Measurements from ENCODE around the gene USP6NL. TPM values are rescaled to one million over a fixed set of nuclear protein-coding genes. Genes with fewer than 3 reads are reported as not detected.

USP6NL gene
- polyA plus RNA-seq, 2 donors = 26.8 to 28.3 TPM

- Histone ChIP-seq H3K4me3 (ENCODE audit: low read depth in 1 of 2, low read length in 2 of 2) (no peak overlapping the region), H3K4me1 (ENCODE audit: control insufficient read depth in 2 of 2, insufficient read depth in 2 of 2, low read length in 1 of 2) (no peaks in the 10 kb centered on the region), H3K36me3 (ENCODE audit: control insufficient read depth in 2 of 2, insufficient read depth in 2 of 2, low read length in 1 of 2) (peaks cover 0 to 2% of the 10 kb centered on the region in 2 donors), H3K27ac (ENCODE audit: low read depth in 2 of 2, low read length in 1 of 2) (no peak overlapping the region), H3K27me3 (ENCODE audit: control insufficient read depth in 1 of 2, insufficient read depth in 2 of 2, low read length in 2 of 2) (no peaks in the 10 kb centered on the region), H3K9me3 (ENCODE audit: control insufficient read depth in 2 of 2, insufficient read depth in 1 of 2, low read depth in 1 of 2, low read length in 1 of 2) (no peaks in the 10 kb centered on the region)
- 90 to 92% methylated on average over 6 of the region's 6 CpGs for WGBS, 2 donors
These were observed 128.0 kb downstream of the USP6NL start for GRCh38 chr10:11483201-11484148.

- peaks cover 0 to 5% of the 10 kb centered on the region in 2 donors for H3K36me3 ChIP-seq (ENCODE audit: control insufficient read depth in 2 of 2, insufficient read depth in 2 of 2, low read length in 1 of 2)
- H3K4me3 ChIP-seq (ENCODE audit: low read depth in 1 of 2, low read length in 2 of 2) = no peak overlapping the region
- H3K9me3 ChIP-seq (ENCODE audit: control insufficient read depth in 2 of 2, insufficient read depth in 1 of 2, low read depth in 1 of 2, low read length in 1 of 2) = no peaks in the 10 kb centered on the region
- no peaks in the 10 kb centered on the region for H3K4me1 ChIP-seq (ENCODE audit: control insufficient read depth in 2 of 2, insufficient read depth in 2 of 2, low read length in 1 of 2)
- H3K27me3 ChIP-seq (ENCODE audit: control insufficient read depth in 1 of 2, insufficient read depth in 2 of 2, low read length in 2 of 2) = no peaks in the 10 kb centered on the region
- no peak overlapping the region for H3K27ac ChIP-seq (ENCODE audit: low read depth in 2 of 2, low read length in 1 of 2)
These were observed 129.1 kb downstream of the USP6NL start for GRCh38 chr10:11482306-11482705.

GRCh38 chr10:11480687-11481086, 130.8 kb downstream of the USP6NL start:
- WGBS, 2 donors = 93 to 94% methylated on average over 4 of the region's 4 CpGs
- Histone ChIP-seq H3K27me3 (ENCODE audit: control insufficient read depth in 1 of 2, insufficient read depth in 2 of 2, low read length in 2 of 2) (no peaks in the 10 kb centered on the region), H3K4me3 (ENCODE audit: low read depth in 1 of 2, low read length in 2 of 2) (no peak overlapping the region), H3K9me3 (ENCODE audit: control insufficient read depth in 2 of 2, insufficient read depth in 1 of 2, low read depth in 1 of 2, low read length in 1 of 2) (no peaks in the 10 kb centered on the region), H3K36me3 (ENCODE audit: control insufficient read depth in 2 of 2, insufficient read depth in 2 of 2, low read length in 1 of 2) (peaks cover 0 to 9% of the 10 kb centered on the region in 2 donors), H3K27ac (ENCODE audit: low read depth in 2 of 2, low read length in 1 of 2) (no peak overlapping the region), H3K4me1 (ENCODE audit: control insufficient read depth in 2 of 2, insufficient read depth in 2 of 2, low read length in 1 of 2) (no peaks in the 10 kb centered on the region)

GRCh38 chr10:11479300-11479699, 132.2 kb downstream of the USP6NL start:
- Histone ChIP-seq H3K27ac (ENCODE audit: low read depth in 2 of 2, low read length in 1 of 2) (no peak overlapping the region), H3K9me3 (ENCODE audit: control insufficient read depth in 2 of 2, insufficient read depth in 1 of 2, low read depth in 1 of 2, low read length in 1 of 2) (no peaks in the 10 kb centered on the region), H3K36me3 (ENCODE audit: control insufficient read depth in 2 of 2, insufficient read depth in 2 of 2, low read length in 1 of 2) (peaks cover 0 to 9% of the 10 kb centered on the region in 2 donors), H3K27me3 (ENCODE audit: control insufficient read depth in 1 of 2, insufficient read depth in 2 of 2, low read length in 2 of 2) (no peaks in the 10 kb centered on the region), H3K4me3 (ENCODE audit: low read depth in 1 of 2, low read length in 2 of 2) (no peak overlapping the region), H3K4me1 (ENCODE audit: control insufficient read depth in 2 of 2, insufficient read depth in 2 of 2, low read length in 1 of 2) (no peaks in the 10 kb centered on the region)
- 95 to 96% methylated on average over 7 of the region's 7 CpGs for WGBS, 2 donors

- WGBS, 2 donors = 100% methylated on average over 1 of the region's 1 CpG
- no peaks in the 10 kb centered on the region for H3K4me1 ChIP-seq (ENCODE audit: control insufficient read depth in 2 of 2, insufficient read depth in 2 of 2, low read length in 1 of 2)
- H3K4me3 ChIP-seq (ENCODE audit: low read depth in 1 of 2, low read length in 2 of 2) = no peak overlapping the region
- H3K9me3 ChIP-seq (ENCODE audit: control insufficient read depth in 2 of 2, insufficient read depth in 1 of 2, low read depth in 1 of 2, low read length in 1 of 2) = no peaks in the 10 kb centered on the region
- H3K36me3 ChIP-seq (ENCODE audit: control insufficient read depth in 2 of 2, insufficient read depth in 2 of 2, low read length in 1 of 2) = peaks cover 0 to 9% of the 10 kb centered on the region in 2 donors
- H3K27me3 ChIP-seq (ENCODE audit: control insufficient read depth in 1 of 2, insufficient read depth in 2 of 2, low read length in 2 of 2) = no peaks in the 10 kb centered on the region
- H3K27ac ChIP-seq (ENCODE audit: low read depth in 2 of 2, low read length in 1 of 2) = no peak overlapping the region
These were observed 132.6 kb downstream of the USP6NL start for GRCh38 chr10:11478807-11479206.

- 80 to 86% methylated on average over 3 of the region's 3 CpGs for WGBS, 2 donors
- Histone ChIP-seq H3K27me3 (ENCODE audit: control insufficient read depth in 1 of 2, insufficient read depth in 2 of 2, low read length in 2 of 2) (no peaks in the 10 kb centered on the region), H3K4me1 (ENCODE audit: control insufficient read depth in 2 of 2, insufficient read depth in 2 of 2, low read length in 1 of 2) (no peaks in the 10 kb centered on the region), H3K36me3 (ENCODE audit: control insufficient read depth in 2 of 2, insufficient read depth in 2 of 2, low read length in 1 of 2) (peaks cover 0 to 9% of the 10 kb centered on the region in 2 donors), H3K9me3 (ENCODE audit: control insufficient read depth in 2 of 2, insufficient read depth in 1 of 2, low read depth in 1 of 2, low read length in 1 of 2) (no peaks in the 10 kb centered on the region), H3K27ac (ENCODE audit: low read depth in 2 of 2, low read length in 1 of 2) (no peak overlapping the region), H3K4me3 (ENCODE audit: low read depth in 1 of 2, low read length in 2 of 2) (no peak overlapping the region)
These were observed 135.5 kb downstream of the USP6NL start for GRCh38 chr10:11475831-11476434.

GRCh38 chr10:11473128-11473760, 138.2 kb downstream of the USP6NL start:
- no peaks in the 10 kb centered on the region for H3K27me3 ChIP-seq (ENCODE audit: control insufficient read depth in 1 of 2, insufficient read depth in 2 of 2, low read length in 2 of 2)
- no peaks in the 10 kb centered on the region for H3K9me3 ChIP-seq (ENCODE audit: control insufficient read depth in 2 of 2, insufficient read depth in 1 of 2, low read depth in 1 of 2, low read length in 1 of 2)
- no peak overlapping the region for H3K27ac ChIP-seq (ENCODE audit: low read depth in 2 of 2, low read length in 1 of 2)
- H3K4me3 ChIP-seq (ENCODE audit: low read depth in 1 of 2, low read length in 2 of 2) = no peak overlapping the region
- peaks cover 0 to 8% of the 10 kb centered on the region in 2 donors for H3K36me3 ChIP-seq (ENCODE audit: control insufficient read depth in 2 of 2, insufficient read depth in 2 of 2, low read length in 1 of 2)
- peaks cover 0 to 2% of the 10 kb centered on the region in 2 donors for H3K4me1 ChIP-seq (ENCODE audit: control insufficient read depth in 2 of 2, insufficient read depth in 2 of 2, low read length in 1 of 2)
- 67 to 69% methylated on average over 12 of the region's 12 CpGs for WGBS, 2 donors

- Histone ChIP-seq H3K4me3 (ENCODE audit: low read depth in 1 of 2, low read length in 2 of 2) (no peak overlapping the region), H3K36me3 (ENCODE audit: control insufficient read depth in 2 of 2, insufficient read depth in 2 of 2, low read length in 1 of 2) (peaks cover 0 to 5% of the 10 kb centered on the region in 2 donors), H3K27ac (ENCODE audit: low read depth in 2 of 2, low read length in 1 of 2) (no peak overlapping the region), H3K4me1 (ENCODE audit: control insufficient read depth in 2 of 2, insufficient read depth in 2 of 2, low read length in 1 of 2) (peaks cover 0 to 2% of the 10 kb centered on the region in 2 donors), H3K9me3 (ENCODE audit: control insufficient read depth in 2 of 2, insufficient read depth in 1 of 2, low read depth in 1 of 2, low read length in 1 of 2) (no peaks in the 10 kb centered on the region), H3K27me3 (ENCODE audit: control insufficient read depth in 1 of 2, insufficient read depth in 2 of 2, low read length in 2 of 2) (no peaks in the 10 kb centered on the region)
- WGBS, 2 donors = 62 to 73% methylated on average over 8 of the region's 8 CpGs
These were observed 139.2 kb downstream of the USP6NL start for GRCh38 chr10:11472158-11472753.

GRCh38 chr10:11469575-11470391, 141.7 kb downstream of the USP6NL start:
- H3K4me1 ChIP-seq (ENCODE audit: control insufficient read depth in 2 of 2, insufficient read depth in 2 of 2, low read length in 1 of 2) = peaks cover 0 to 2% of the 10 kb centered on the region in 2 donors
- no peaks in the 10 kb centered on the region for H3K9me3 ChIP-seq (ENCODE audit: control insufficient read depth in 2 of 2, insufficient read depth in 1 of 2, low read depth in 1 of 2, low read length in 1 of 2)
- H3K27ac ChIP-seq (ENCODE audit: low read depth in 2 of 2, low read length in 1 of 2) = no peak overlapping the region
- H3K4me3 ChIP-seq (ENCODE audit: low read depth in 1 of 2, low read length in 2 of 2) = no peak overlapping the region
- peaks cover 0 to 2% of the 10 kb centered on the region in 2 donors for H3K36me3 ChIP-seq (ENCODE audit: control insufficient read depth in 2 of 2, insufficient read depth in 2 of 2, low read length in 1 of 2)
- no peaks in the 10 kb centered on the region for H3K27me3 ChIP-seq (ENCODE audit: control insufficient read depth in 1 of 2, insufficient read depth in 2 of 2, low read length in 2 of 2)
- WGBS, 2 donors = 94 to 95% methylated on average over 22 of the region's 22 CpGs
